ENCODE results near the gene COX6A1. TPM values are rescaled to one million over a fixed set of nuclear protein-coding genes. Genes with fewer than 3 reads are reported as not detected.

Gene COX6A1
- total and polyA plus RNA-seq, 2 donors (not counting 3 experiments of a cell fraction or from before 2014, with no cell fraction given): 299 to 1,327 TPM

GRCh38 chr12:120394483-120395367 is 43.2 kb upstream of the COX6A1 start:
- Histone ChIP-seq H3K36me3 (ENCODE audit: control insufficient read depth in 2 of 2, extremely low read depth in 1 of 2, insufficient read depth in 2 of 2, low read length in 2 of 2) (no peaks in the 10 kb centered on the region), H3K4me1 (ENCODE audit: control insufficient read depth, extremely low read depth, insufficient read depth, low read length) (no peaks in the 10 kb centered on the region), H3K9ac (replicated peaks; ENCODE audit: extremely low read depth, insufficient read depth, low read length) (no peak overlapping the region), H3K79me2 (ENCODE audit: control insufficient read depth, insufficient read depth, low read length) (no peaks in the 10 kb centered on the region), H3K4me3 (replicated peaks in 1 of 3; ENCODE audit: insufficient read depth in 1 of 3, low read depth in 1 of 3, low read length in 3 of 3) (no peak overlapping the region), H3K27ac (ENCODE audit: insufficient read depth, low read depth, low read length) (no peak overlapping the region), H3K9me3 (replicated peaks; ENCODE audit: control insufficient read depth, insufficient read depth, low read length) (no peaks in the 10 kb centered on the region), H3K27me3 (ENCODE audit: control insufficient read depth in 2 of 2, insufficient read depth in 2 of 2, low read length in 2 of 2) (peaks cover 9 to 11% of the 10 kb centered on the region in 2 experiments), H4K20me1 (replicated peaks; ENCODE audit: control insufficient read depth, extremely low read depth, insufficient read depth, low read length) (no peaks in the 10 kb centered on the region), H2AFZ (ENCODE audit: low read depth, low read length) (peak overlapping the region; percentile 32), H3K9me1 (replicated peaks; ENCODE audit: control insufficient read depth, extremely low read depth, insufficient read depth, low read length) (no peaks in the 10 kb centered on the region), H3K4me2 (ENCODE audit: insufficient read depth, low read length) (no peak overlapping the region)
- BruUV-seq (replicated peaks): no TSS peak
- TF ChIP-seq POLR2A (IDR thresholded peaks at IDR 0.05; ENCODE audit: low read depth, low read length) (no peak), GATA2 (IDR thresholded peaks at IDR 0.05; ENCODE audit: insufficient read depth, insufficient read length, low read depth, low read length) (no peak), JUN (IDR thresholded peaks at IDR 0.05; ENCODE audit: borderline replicate concordance, insufficient read depth, insufficient read length, low read depth) (no peak), MAX (IDR thresholded peaks at IDR 0.05; ENCODE audit: insufficient read depth, insufficient read length) (no peak), CTCF (IDR thresholded peaks at IDR 0.05; ENCODE audit: extremely low read depth in 1 of 2, insufficient read depth in 1 of 2, low read depth in 1 of 2, low read length in 2 of 2) (no peak)
- ChIA-PET CTCF (interaction anchor here (0.8 to 1.4 kb wide), 3 partner anchors 23 to 71 kb away, joined by 3 to 7 read pairs (median 3); no protein-coding TSS in a partner anchor), POLR2A (no interaction called here)
- FAIRE-seq (no peak), DNase-seq (ENCODE audit: low read depth, low spot score) (no peak)
- dilution Hi-C loops (cut with MboI; ENCODE audit: extremely low pct_ligation_motif_present, low sequenced_read_pairs): no loop called here
- intact Hi-C loops (cut with micrococcal nuclease): no loop called here
